ENCODE results near the gene RPL22L1.
"Not testable (repeated sequence)": the region's sequence is repeated elsewhere in the genome, so short reads cannot be mapped to it uniquely, and the experiment has no call there.

RPL22L1 gene

GRCh38 chr3:170823562-170823961, 46.4 kb downstream of the RPL22L1 start:
- not testable (repeated sequence) for DNase-seq

- not testable (repeated sequence) for DNase-seq
Measured at GRCh38 chr3:170818325-170818724, 51.7 kb downstream of the RPL22L1 start.

DNA sequence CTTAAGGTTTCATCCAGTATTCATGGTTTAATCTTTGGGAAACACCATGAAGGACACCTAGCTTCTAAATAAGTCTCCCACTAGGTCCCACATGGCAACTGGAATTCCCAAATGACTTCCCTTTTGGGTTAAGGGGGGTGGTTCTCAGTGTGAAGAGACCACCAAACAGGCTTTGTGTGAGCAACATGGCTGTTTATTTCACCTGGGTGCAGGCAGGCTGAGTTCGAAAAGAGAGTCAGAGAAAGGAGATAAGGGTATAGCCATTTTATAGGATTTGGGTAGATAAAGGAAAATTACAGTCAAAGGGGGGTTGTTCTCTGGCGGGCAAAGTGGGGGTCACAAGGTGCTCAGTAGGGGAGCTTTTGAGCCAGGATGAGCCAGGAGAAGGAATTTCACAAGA, 52.5 kb downstream of the RPL22L1 start:
- not testable (repeated sequence) for DNase-seq

DNA sequence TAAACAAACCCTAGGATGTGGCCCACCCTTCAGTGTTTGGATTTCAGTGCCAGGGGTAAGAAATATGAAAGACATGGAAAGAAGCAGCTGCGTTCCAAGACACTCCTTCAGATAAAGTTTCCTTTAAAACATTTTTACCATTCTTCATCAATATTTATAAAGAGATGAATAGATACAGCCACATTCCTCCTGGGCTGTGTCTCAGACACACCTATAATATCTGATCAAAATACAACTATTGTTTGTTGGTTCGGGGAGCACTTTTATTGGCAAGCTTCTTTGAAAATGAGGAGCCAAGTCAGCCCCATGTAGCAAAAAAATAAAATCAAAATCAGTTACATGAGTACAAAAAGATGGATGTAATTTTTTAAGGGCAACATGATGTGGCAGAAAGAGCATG, 53.2 kb downstream of the RPL22L1 start:
- DNase-seq: no peak

DNA sequence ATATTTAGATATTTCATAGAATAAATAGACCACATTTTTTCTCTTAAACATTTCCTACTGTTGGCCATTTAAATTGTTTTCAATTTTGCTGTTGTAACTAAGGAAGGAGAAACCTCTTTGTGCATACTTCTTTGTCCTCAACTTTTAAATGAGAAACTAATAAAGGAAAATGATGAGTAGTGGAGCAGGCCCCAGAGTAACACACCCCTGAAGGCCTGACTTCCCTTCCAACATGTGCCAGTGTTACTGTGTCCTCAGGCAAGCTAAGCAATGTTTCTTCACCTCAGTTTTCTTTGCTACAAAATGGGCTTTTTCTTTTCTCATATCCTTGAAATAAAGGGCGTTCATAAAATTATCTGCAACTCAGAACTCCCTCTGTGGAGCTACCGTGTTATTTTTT, 53.7 kb downstream of the RPL22L1 start:
- no peak for DNase-seq

GRCh38 chr3:170815936-170816335, 54.1 kb downstream of the RPL22L1 start:
- no peak for DNase-seq

GRCh38 chr3:170815340-170815739, 54.7 kb downstream of the RPL22L1 start:
- no peak for DNase-seq

Measured in activated T-cell treated with anti-CD3 and anti-CD28 coated beads, Interleukin-2, amount 50 U/mL, for 1 hour (primary cell).